GM23338 (cell line): ENCODE results near the gene CXorf65. TPM values are rescaled to one million over a fixed set of nuclear protein-coding genes. Genes with fewer than 3 reads are reported as not detected.

Experiments
- ATAC-seq: fragments of 200-7000 bp; cut with Tn5 transposase; 3 replicates; pipeline ENCODE4 v1.9.1; 2020
- DNase-seq: peaks from one replicate; pipeline ENCODE4 v3.0.0-alpha.2; 2015; ENCODE audit warnings: low spot score
- H2AFZ ChIP-seq: fragments of 200-600 bp; sonication (generic); 2 replicates; pipeline ENCODE4 v1.8.0; 2016; ENCODE audit warnings: antibody characterized with exemption, mild to moderate bottlenecking, moderate library complexity
- H3F3A ChIP-seq: fragments of 200-600 bp; sonication (generic); replicated peaks from 2 replicates; pipeline ENCODE4 v1.8.0; 2017; ENCODE audit warnings: antibody characterized with exemption, mixed run types, low read depth
- H3K27ac ChIP-seq: fragments of 200-600 bp; sonication (generic); 2 replicates; pipeline ENCODE4 v1.6.1; 2016; ENCODE audit warnings: low read depth
- H3K27me3 ChIP-seq: fragments of 200-600 bp; sonication (generic); 2 replicates; pipeline ENCODE4 v1.8.0; 2016; ENCODE audit warnings: mild to moderate bottlenecking, mixed run types, moderate library complexity; ENCODE audit not compliant: insufficient read depth
- H3K36me3 ChIP-seq: fragments of 200-600 bp; sonication (generic); 2 replicates; pipeline ENCODE4 v1.8.0; 2016; ENCODE audit warnings: mild to moderate bottlenecking; ENCODE audit not compliant: insufficient read depth
- H3K4me1 ChIP-seq: fragments of 200-600 bp; sonication (generic); 2 replicates; pipeline ENCODE4 v1.8.0; 2016; ENCODE audit warnings: mild to moderate bottlenecking, moderate library complexity; ENCODE audit not compliant: insufficient read depth
- H3K4me2 ChIP-seq: fragments of 200-600 bp; sonication (generic); 2 replicates; pipeline ENCODE4 v1.7.1; 2017; ENCODE audit warnings: mixed run types
- H3K4me3 ChIP-seq: fragments of 200-600 bp; sonication (generic); 2 replicates; pipeline ENCODE4 v1.6.1; 2016; ENCODE audit warnings: mixed run types
- H3K79me2 ChIP-seq: fragments of 200-600 bp; sonication (generic); replicated peaks from 2 replicates; pipeline ENCODE4 v1.8.0; 2017; ENCODE audit warnings: mild to moderate bottlenecking; ENCODE audit not compliant: insufficient read depth
- H3K9me2 ChIP-seq: fragments of 200-600 bp; sonication (generic); 2 replicates; pipeline ENCODE4 v1.8.0; 2017; ENCODE audit not compliant: insufficient read depth
- H4K20me1 ChIP-seq: fragments of 200-600 bp; sonication (generic); replicated peaks from 2 replicates; pipeline ENCODE4 v1.8.0; 2017; ENCODE audit warnings: mild to moderate bottlenecking; ENCODE audit not compliant: insufficient read depth
- H3K27ac Mint-ChIP-seq: 2 replicates; pipeline ENCODE4 v1.8.0; 2020; ENCODE audit warnings: inconsistent platforms, mild to moderate bottlenecking, moderate library complexity, mixed read lengths
- H3K27me3 Mint-ChIP-seq: 3 replicates; pipeline ENCODE4 v1.8.0; 2022; ENCODE audit warnings: low read depth, mild to moderate bottlenecking, moderate library complexity, mixed read lengths, inconsistent platforms; ENCODE audit not compliant: insufficient read depth, poor library complexity
- H3K36me3 Mint-ChIP-seq: 3 replicates; pipeline ENCODE4 v1.8.0; 2021; ENCODE audit warnings: low read depth, mild to moderate bottlenecking, inconsistent platforms, moderate library complexity, mixed read lengths
- H3K4me1 Mint-ChIP-seq: 3 replicates; pipeline ENCODE4 v1.8.0; 2020; ENCODE audit warnings: mild to moderate bottlenecking, inconsistent platforms, mixed read lengths
- H3K4me3 Mint-ChIP-seq: 3 replicates; pipeline ENCODE4 v1.8.0; 2021; ENCODE audit warnings: moderate library complexity, mild to moderate bottlenecking, inconsistent platforms, mixed read lengths
- H3K9me3 Mint-ChIP-seq: 3 replicates; pipeline ENCODE4 v1.8.0; 2020; ENCODE audit warnings: moderate library complexity, mild to moderate bottlenecking, inconsistent platforms, mixed read lengths
- CREB1 ChIP-seq: fragments of 250-450 bp; sonication (Bioruptor Pico); IDR thresholded peaks from 2 replicates; pipeline ENCODE4 v1.5.0; 2020; ENCODE audit warnings: low read depth, mild to moderate bottlenecking, moderate library complexity
- EZH2 ChIP-seq: fragments of 200-600 bp; sonication (generic); IDR thresholded peaks from one replicate; pipeline ENCODE4 v1.8.0; 2017; ENCODE audit warnings: antibody characterized with exemption, mild to moderate bottlenecking, low read depth; ENCODE audit not compliant: unreplicated experiment
- EZH2phosphoT487 ChIP-seq: fragments of 200-600 bp; sonication (generic); IDR thresholded peaks from one replicate; pipeline ENCODE4 v1.8.1; 2018; ENCODE audit warnings: antibody characterized with exemption; ENCODE audit not compliant: unreplicated experiment
- JUNB ChIP-seq: IDR thresholded peaks from one replicate; pipeline ENCODE4 v1.6.1; 2016; ENCODE audit warnings: antibody characterized with exemption; ENCODE audit not compliant: unreplicated experiment
- NANOG ChIP-seq: IDR thresholded peaks from 2 replicates; pipeline ENCODE4 v1.6.1; 2016; ENCODE audit warnings: antibody characterized with exemption, borderline replicate concordance
- POLR2AphosphoS5 ChIP-seq: IDR thresholded peaks from 2 replicates; pipeline ENCODE4 v1.6.1; 2016; ENCODE audit warnings: antibody characterized with exemption, low read depth
- STAT1 ChIP-seq: IDR thresholded peaks from one replicate; pipeline ENCODE4 v1.6.1; 2016; ENCODE audit warnings: antibody characterized with exemption; ENCODE audit not compliant: unreplicated experiment
- ZNF114 ChIP-seq: fragments of 250-450 bp; sonication (Bioruptor Pico); IDR thresholded peaks from 2 replicates; pipeline ENCODE4 v1.5.0; 2020; ENCODE audit warnings: mild to moderate bottlenecking, moderate library complexity
- ZNF331 ChIP-seq: fragments of 250-450 bp; sonication (Bioruptor Pico); IDR thresholded peaks from 2 replicates; pipeline ENCODE4 v1.5.0; 2020; ENCODE audit warnings: low read depth, mild to moderate bottlenecking, moderate library complexity
- polyA plus RNA-seq: library from polyadenylated mRNA; unstranded; fragments of >200 nt; fragmentation: Nextera tagmentation; extraction: Ambion mirVana; gene quantifications from 2 replicates; pipeline ENCODE4 v1.2.1, GENCODE V29; 2016
- total RNA-seq: library from RNA; depleted of rRNA; stranded (reverse); fragments of >200 nt; shearing (Covaris generic); gene quantifications from 2 replicates; pipeline ENCODE4 v1.2.3, GENCODE V29; 2014
- TF ChIP-seq, protein P1 (sequence below), 2 experiments: fragments of 200-600 bp in 1 of 2; sonication (generic) in 1 of 2; conservative IDR thresholded peaks; 2 replicates each; pipeline versions ENCODE4 v1.5.1 to v1.6.1; 2016 to 2017; ENCODE audit warnings: antibody characterized with exemption in 2 of 2, low read depth in 2 of 2, mild to moderate bottlenecking in 2 of 2, moderate library complexity in 1 of 2
- TF ChIP-seq, protein P2 (sequence below): IDR thresholded peaks from 2 replicates; pipeline ENCODE4 v1.6.1; 2016; ENCODE audit warnings: antibody characterized with exemption
- TF ChIP-seq, protein P3 (sequence below): IDR thresholded peaks from one replicate; pipeline ENCODE4 v1.6.1; 2018; ENCODE audit warnings: antibody characterized with exemption; ENCODE audit not compliant: unreplicated experiment

Gene CXorf65
- total and polyA plus RNA-seq, 2 experiments from 2014 or later = 0.79 TPM; not detected in 1

DNA sequence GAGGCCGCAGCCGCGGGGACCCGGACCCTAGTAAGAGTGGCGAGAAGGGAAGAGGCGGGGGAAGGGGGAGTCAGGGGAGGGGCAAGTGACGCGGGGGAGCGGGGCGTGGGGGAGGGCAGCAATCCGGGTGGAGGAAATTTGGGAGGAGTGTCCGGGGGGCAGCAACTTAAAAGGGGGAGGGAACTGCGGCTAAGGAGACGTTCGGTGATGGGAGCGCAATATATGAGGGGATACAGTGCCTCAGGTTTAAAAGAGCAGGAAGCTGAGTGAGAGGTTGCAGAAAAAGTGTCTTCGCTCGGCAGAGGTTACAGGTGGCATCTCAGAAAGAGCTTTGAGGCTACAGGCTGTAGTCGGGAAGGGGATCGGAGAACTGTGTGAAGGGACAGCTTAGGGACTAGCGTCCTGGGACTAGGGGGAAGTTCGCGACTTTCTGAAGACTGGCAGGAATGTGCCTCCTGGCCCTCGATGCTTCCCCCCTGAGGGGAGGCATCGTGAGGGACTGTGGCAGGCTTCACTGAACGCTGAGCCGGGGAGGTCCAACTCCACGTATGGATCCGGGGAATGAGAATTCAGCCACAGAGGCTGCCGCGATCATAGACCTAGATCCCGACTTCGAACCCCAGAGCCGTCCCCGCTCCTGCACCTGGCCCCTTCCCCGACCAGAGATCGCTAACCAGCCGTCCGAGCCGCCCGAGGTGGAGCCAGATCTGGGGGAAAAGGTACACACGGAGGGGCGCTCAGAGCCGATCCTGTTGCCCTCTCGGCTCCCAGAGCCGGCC lies 10.4 kb downstream of the CXorf65 start (continued):
- no peak for TF ChIP-seq STAT1
- TF ChIP-seq, protein P1, sequence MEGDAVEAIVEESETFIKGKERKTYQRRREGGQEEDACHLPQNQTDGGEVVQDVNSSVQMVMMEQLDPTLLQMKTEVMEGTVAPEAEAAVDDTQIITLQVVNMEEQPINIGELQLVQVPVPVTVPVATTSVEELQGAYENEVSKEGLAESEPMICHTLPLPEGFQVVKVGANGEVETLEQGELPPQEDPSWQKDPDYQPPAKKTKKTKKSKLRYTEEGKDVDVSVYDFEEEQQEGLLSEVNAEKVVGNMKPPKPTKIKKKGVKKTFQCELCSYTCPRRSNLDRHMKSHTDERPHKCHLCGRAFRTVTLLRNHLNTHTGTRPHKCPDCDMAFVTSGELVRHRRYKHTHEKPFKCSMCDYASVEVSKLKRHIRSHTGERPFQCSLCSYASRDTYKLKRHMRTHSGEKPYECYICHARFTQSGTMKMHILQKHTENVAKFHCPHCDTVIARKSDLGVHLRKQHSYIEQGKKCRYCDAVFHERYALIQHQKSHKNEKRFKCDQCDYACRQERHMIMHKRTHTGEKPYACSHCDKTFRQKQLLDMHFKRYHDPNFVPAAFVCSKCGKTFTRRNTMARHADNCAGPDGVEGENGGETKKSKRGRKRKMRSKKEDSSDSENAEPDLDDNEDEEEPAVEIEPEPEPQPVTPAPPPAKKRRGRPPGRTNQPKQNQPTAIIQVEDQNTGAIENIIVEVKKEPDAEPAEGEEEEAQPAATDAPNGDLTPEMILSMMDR (conservative IDR thresholded peaks at IDR 0.05; ENCODE audit: low read depth in 2 of 2) = no peak
- TF ChIP-seq CREB1 (CRISPR knock-in tag) = no peak
- no peak for TF ChIP-seq ZNF331 (CRISPR knock-in tag)

DNA sequence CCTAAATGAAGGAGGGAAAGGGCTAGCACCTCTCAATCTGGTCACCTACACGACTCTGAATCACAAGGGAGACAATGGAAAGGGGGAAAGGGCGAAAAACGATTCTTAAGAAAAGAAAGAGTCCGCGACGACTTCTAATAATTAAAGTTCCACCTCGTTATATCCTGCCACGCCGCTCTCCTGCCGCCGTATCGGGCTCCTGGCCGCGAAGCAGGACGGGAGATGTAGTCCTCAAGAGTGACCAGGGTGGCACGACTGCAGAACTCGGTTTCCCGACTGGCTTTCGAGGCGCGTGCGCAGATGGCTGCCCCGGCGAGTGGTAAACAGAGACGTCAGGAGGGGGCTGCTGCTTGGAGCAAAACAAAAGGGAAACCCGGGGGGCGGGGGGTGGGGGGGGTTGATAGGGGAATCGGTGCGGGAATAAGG lies 11.0 kb downstream of the CXorf65 start, which contains the start of gene FOXO4:
Gene FOXO4 (plus strand): TSS at position 297 of the 426 bp plus-strand sequence. CDS start 678 bp downstream, outside the sequence.
- H3K4me2 ChIP-seq = peak within 1 kb of the TSS; percentile 84
- no peaks in the 10 kb centered on the region; the same call in 2 of the 3 replicates for H3K9me3 Mint-ChIP-seq
- H3F3A ChIP-seq = no peaks in the 10 kb centered on the region; the same call in 1 of the 2 replicates
- ATAC-seq = peak; percentile 68
- H3K4me3 Mint-ChIP-seq = peak within 1 kb of the TSS; percentile 97
- peaks cover 4% of the 10 kb centered on the region; the same call in 1 of the 2 replicates for H3K27me3 ChIP-seq
- peaks cover 19% of the 10 kb centered on the region for H3K4me1 ChIP-seq
- H4K20me1 ChIP-seq = no peaks in the 10 kb centered on the region
- peaks cover 2% of the 10 kb centered on the region for H3K27me3 Mint-ChIP-seq
- H3K4me1 Mint-ChIP-seq = peaks cover 20% of the 10 kb centered on the region
- H3K79me2 ChIP-seq = peaks cover 14% of the 10 kb centered on the region
- no peaks in the 10 kb centered on the region for H3K36me3 Mint-ChIP-seq
- peak within 1 kb of the TSS; percentile 89 for H3K27ac Mint-ChIP-seq
- TF ChIP-seq ZNF114 (CRISPR knock-in tag) = no peak
- TF ChIP-seq, protein P2, sequence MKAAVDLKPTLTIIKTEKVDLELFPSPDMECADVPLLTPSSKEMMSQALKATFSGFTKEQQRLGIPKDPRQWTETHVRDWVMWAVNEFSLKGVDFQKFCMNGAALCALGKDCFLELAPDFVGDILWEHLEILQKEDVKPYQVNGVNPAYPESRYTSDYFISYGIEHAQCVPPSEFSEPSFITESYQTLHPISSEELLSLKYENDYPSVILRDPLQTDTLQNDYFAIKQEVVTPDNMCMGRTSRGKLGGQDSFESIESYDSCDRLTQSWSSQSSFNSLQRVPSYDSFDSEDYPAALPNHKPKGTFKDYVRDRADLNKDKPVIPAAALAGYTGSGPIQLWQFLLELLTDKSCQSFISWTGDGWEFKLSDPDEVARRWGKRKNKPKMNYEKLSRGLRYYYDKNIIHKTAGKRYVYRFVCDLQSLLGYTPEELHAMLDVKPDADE = peak; percentile 77
- H3K9me2 ChIP-seq = no peaks in the 10 kb centered on the region
- peak; percentile 93 for DNase-seq
- peak within 1 kb of the TSS; percentile 85; the same call in 1 of the 2 replicates for H2AFZ ChIP-seq
- no peaks in the 10 kb centered on the region for H3K36me3 ChIP-seq
- peak within 1 kb of the TSS; percentile 84; the same call in 1 of the 2 replicates for H3K27ac ChIP-seq
- peak within 1 kb of the TSS; percentile 78 for H3K4me3 ChIP-seq

DNA sequence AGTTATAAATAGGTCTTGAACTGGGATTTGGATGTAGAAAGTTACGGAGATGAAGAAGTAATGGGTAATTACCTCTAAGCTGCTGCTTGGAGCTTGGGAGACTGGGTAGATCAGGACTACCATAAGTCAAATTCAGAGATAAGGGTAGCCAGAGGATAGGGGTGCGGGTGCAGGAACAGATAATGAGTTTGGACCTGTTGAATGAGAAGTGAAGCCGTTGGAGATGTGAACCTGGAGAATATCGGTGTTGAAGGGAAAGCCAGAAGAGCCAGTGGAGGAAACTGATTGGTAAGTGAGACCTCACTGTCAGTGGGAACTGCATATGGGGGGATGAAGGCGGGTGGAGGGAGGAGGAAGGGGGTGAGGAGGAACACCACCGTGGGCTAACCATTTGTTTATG lies 11.5 kb downstream of the CXorf65 start:
- Histone ChIP-seq H3K79me2 (peaks cover 14% of the 10 kb centered on the region), H3K4me3 (peak overlapping the region; percentile 78), H3K4me1 (peaks cover 15% of the 10 kb centered on the region), H3K36me3 (no peaks in the 10 kb centered on the region), H3K4me2 (peak overlapping the region; percentile 74), H4K20me1 (no peaks in the 10 kb centered on the region), H3K27ac (no peak overlapping the region), H3F3A (no peaks in the 10 kb centered on the region; the same call in 1 of the 2 replicates), H3K9me2 (no peaks in the 10 kb centered on the region), H3K27me3 (peaks cover 4% of the 10 kb centered on the region; the same call in 1 of the 2 replicates), H2AFZ (peak overlapping the region; percentile 85; the same call in 1 of the 2 replicates)
- DNase-seq = no peak
- no peak for ATAC-seq
- H3K36me3 Mint-ChIP-seq = no peaks in the 10 kb centered on the region
- H3K9me3 Mint-ChIP-seq = no peaks in the 10 kb centered on the region; the same call in 2 of the 3 replicates
- no peak overlapping the region for H3K27ac Mint-ChIP-seq
- H3K27me3 Mint-ChIP-seq = peaks cover 2% of the 10 kb centered on the region
- peak overlapping the region; percentile 97 for H3K4me3 Mint-ChIP-seq
- peaks cover 18% of the 10 kb centered on the region for H3K4me1 Mint-ChIP-seq
- no peak for TF ChIP-seq EZH2
- TF ChIP-seq POLR2AphosphoS5 = no peak
- no peak for TF ChIP-seq CREB1 (CRISPR knock-in tag)
- TF ChIP-seq, protein P3, sequence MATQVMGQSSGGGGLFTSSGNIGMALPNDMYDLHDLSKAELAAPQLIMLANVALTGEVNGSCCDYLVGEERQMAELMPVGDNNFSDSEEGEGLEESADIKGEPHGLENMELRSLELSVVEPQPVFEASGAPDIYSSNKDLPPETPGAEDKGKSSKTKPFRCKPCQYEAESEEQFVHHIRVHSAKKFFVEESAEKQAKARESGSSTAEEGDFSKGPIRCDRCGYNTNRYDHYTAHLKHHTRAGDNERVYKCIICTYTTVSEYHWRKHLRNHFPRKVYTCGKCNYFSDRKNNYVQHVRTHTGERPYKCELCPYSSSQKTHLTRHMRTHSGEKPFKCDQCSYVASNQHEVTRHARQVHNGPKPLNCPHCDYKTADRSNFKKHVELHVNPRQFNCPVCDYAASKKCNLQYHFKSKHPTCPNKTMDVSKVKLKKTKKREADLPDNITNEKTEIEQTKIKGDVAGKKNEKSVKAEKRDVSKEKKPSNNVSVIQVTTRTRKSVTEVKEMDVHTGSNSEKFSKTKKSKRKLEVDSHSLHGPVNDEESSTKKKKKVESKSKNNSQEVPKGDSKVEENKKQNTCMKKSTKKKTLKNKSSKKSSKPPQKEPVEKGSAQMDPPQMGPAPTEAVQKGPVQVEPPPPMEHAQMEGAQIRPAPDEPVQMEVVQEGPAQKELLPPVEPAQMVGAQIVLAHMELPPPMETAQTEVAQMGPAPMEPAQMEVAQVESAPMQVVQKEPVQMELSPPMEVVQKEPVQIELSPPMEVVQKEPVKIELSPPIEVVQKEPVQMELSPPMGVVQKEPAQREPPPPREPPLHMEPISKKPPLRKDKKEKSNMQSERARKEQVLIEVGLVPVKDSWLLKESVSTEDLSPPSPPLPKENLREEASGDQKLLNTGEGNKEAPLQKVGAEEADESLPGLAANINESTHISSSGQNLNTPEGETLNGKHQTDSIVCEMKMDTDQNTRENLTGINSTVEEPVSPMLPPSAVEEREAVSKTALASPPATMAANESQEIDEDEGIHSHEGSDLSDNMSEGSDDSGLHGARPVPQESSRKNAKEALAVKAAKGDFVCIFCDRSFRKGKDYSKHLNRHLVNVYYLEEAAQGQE = no peak
- TF ChIP-seq ZNF114 (CRISPR knock-in tag) = no peak
- TF ChIP-seq EZH2phosphoT487 = no peak
- TF ChIP-seq, protein P2 = no peak
- TF ChIP-seq STAT1 = no peak
- no peak for TF ChIP-seq JUNB
- no peak for TF ChIP-seq NANOG
